ENCODE results near the gene C16orf96.

The C16orf96 gene

GRCh38 chr16:4519274-4520058 lies 36.7 kb upstream of the C16orf96 start:
- H3K27ac ChIP-seq (replicated peaks): no peak overlapping the region
- H3K4me3 ChIP-seq (replicated peaks; ENCODE audit: insufficient read depth, low read length): no peak overlapping the region
- no peak for DNase-seq (ENCODE audit: low read depth in 1 of 2, low spot score in 1 of 2)
- no peak for TF ChIP-seq POLR2AphosphoS5 (IDR thresholded peaks at IDR 0.05; ENCODE audit: low read depth)
- TF ChIP-seq CTCF (IDR thresholded peaks at IDR 0.05; ENCODE audit: insufficient read depth, low read length): no peak
- no peak for TF ChIP-seq SPI1 (IDR thresholded peaks at IDR 0.05; ENCODE audit: borderline replicate concordance, low read depth)
- H3K27me3 ChIP-seq (ENCODE audit: insufficient read depth, poor library complexity, severe bottlenecking): no peaks in the 10 kb centered on the region

- no peak for DNase-seq (ENCODE audit: low read depth in 1 of 2, low spot score in 1 of 2)
- TF ChIP-seq POLR2AphosphoS5 (IDR thresholded peaks at IDR 0.05; ENCODE audit: low read depth): no peak
- TF ChIP-seq GABPA (IDR thresholded peaks at IDR 0.05; ENCODE audit: low read depth): no peak
- no peak for TF ChIP-seq CTCF (IDR thresholded peaks at IDR 0.05; ENCODE audit: insufficient read depth, low read length)
- TF ChIP-seq REST (IDR thresholded peaks at IDR 0.05; ENCODE audit: insufficient replicate concordance, low read depth): no peak
- TF ChIP-seq SPI1 (IDR thresholded peaks at IDR 0.05; ENCODE audit: borderline replicate concordance, low read depth): no peak
- Histone ChIP-seq H3K27me3 (ENCODE audit: insufficient read depth, poor library complexity, severe bottlenecking) (no peaks in the 10 kb centered on the region), H3K27ac (replicated peaks) (no peak overlapping the region), H3K4me3 (replicated peaks; ENCODE audit: insufficient read depth, low read length) (no peak overlapping the region)
These were observed 35.2 kb upstream of the C16orf96 start for GRCh38 chr16:4520913-4521312.

GRCh38 chr16:4522051-4522581 lies 34.0 kb upstream of the C16orf96 start:
- no peak overlapping the region for H3K27ac ChIP-seq (replicated peaks)
- TF ChIP-seq POLR2AphosphoS5 (IDR thresholded peaks at IDR 0.05; ENCODE audit: low read depth) (no peak), CTCF (IDR thresholded peaks at IDR 0.05; ENCODE audit: insufficient read depth, low read length) (no peak), GABPA (IDR thresholded peaks at IDR 0.05; ENCODE audit: low read depth) (no peak), REST (IDR thresholded peaks at IDR 0.05; ENCODE audit: insufficient replicate concordance, low read depth) (no peak), SPI1 (IDR thresholded peaks at IDR 0.05; ENCODE audit: borderline replicate concordance, low read depth) (no peak)
- no peaks in the 10 kb centered on the region for H3K27me3 ChIP-seq (ENCODE audit: insufficient read depth, poor library complexity, severe bottlenecking)
- no peak for DNase-seq (ENCODE audit: low read depth in 1 of 2, low spot score in 1 of 2)
- H3K4me3 ChIP-seq (replicated peaks; ENCODE audit: insufficient read depth, low read length): no peak overlapping the region
